Endometrial microvascular endothelial cells (primary cell): ENCODE measurements around the gene SCYL1. TPM values are rescaled to one million over a fixed set of nuclear protein-coding genes. Genes with fewer than 3 reads are reported as not detected.

Source experiments
- in situ Hi-C: cut with HindIII; loops from 2 replicates; pipeline ENCODE4 v1.10.0; 2017; ENCODE audit warnings: low sequenced_read_pairs, low pct_unique_long_range_greater_than_20kb; ENCODE audit errors: inconsistent ontology term
- total RNA-seq: library from RNA; depleted of rRNA; stranded (reverse); fragments of >200 nt; gene quantifications from one replicate; pipeline ENCODE4 v1.2.3, GENCODE V29; 2015; ENCODE audit errors: inconsistent ontology term

Gene SCYL1
- total RNA-seq, 1 donor from 2014 or later: 110 TPM

DNA sequence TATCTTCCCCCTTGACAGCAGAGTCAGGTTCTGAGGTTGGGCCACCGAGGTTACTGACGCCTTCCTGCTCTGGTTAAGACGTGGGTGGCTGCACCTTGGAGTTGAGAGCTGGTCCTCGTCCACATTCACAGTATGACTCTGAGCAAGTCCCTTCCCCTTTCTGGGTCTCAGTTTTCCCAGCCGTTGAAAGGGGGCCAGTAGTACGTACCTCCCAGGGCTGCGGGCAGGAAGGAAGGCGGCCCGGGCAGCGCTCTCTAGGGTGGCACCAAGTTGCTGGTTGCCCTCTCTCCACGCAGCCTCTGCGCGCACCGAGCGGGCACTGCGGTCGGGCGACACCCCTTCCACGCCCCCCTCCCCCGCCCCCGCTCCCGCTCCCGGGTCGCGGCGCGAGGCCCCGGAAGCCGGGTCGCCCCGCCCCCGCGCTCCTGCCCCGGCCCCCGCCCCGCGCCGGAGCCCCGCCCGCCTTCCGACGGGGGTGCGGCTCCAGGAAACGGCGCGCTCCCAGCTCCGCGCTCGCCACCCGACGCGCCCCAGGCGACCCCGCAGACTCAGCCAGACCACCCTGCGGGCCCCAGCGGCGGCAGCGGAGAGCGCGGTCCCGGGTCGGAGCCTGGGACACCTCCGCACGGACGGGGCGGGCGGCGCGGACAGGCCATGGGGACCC lies 50.8 kb downstream of the SCYL1 start, which contains the start of gene EHBP1L1:
Gene EHBP1L1, plus strand, starts transcription at position 486 of the 664 bp plus-strand sequence. CDS start 250 bp downstream, outside the sequence.
- in situ Hi-C loops: no loop called here

DNA sequence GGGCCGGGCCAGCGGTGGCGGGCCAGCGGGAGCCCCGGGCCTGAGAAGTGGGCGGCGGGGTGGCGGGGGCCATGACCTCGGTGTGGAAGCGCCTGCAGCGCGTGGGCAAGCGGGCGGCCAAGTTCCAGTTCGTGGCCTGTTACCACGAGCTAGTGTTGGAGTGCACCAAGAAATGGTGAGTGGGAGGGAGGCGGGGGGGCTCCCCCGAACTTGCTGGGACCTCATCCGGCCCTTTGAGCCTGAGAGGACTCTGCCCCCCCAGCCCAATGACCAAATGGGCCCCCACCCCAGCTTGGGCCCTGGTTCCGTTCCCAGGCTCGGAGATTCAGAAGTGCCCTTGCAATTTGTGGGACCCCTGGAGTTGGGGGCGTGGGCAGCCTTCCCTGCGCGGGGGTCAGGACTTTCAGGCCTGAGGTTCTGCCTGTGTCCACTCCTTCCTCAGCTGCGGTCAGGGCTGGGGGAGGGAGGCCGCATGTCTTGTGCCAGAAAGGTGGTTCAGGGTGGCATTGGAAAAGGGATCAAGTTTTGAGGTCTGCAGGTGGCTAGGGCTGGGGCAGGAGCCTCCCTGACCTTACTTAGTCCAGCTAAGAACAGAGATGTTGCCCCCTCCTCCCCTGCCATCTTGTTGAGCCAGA lies 51.5 kb downstream of the SCYL1 start:
- in situ Hi-C loops: no loop called here

DNA sequence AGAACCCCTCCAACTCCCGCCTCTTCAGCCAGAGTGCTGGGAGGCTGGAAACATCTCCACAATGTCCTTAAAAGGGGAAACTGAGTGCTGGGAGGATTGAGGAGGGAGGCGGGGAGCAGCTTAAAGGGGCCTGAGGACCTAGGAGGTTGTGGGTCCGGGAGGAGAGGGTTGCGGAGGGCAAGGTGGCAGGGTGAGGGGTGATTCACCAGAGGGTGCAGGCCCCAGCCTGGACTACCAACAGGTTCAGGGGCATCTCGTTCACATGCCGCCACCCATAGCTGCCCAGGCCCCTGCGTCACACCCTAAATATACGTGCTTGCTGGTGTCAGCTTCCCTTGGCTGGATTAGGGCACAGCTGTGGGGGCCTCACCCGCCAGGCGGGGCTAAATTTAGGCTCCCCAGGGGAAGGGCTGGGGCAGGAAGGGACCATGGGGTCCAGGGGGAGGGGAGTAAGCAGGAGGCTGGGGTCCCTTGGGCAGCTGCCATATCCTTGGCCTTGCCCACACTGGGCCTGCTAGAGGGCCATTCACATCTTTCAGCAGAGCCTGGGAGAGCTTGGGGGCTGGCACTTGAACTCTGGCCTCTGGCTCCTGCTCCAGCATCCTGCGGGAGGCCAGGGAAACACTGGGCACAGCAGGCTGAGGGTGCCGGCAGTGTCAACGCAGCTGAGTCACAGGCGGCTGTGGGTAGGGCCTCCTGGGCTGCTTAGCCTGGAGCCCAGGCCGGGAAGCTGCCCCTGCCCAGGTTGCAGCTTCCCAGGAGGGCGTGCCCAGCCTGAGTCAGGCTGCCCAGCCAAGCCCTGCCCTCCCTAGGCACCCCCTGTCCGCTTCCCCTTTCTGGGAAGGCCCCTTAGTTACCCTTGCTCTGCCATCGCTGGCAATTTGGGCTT lies 52.2 kb downstream of the SCYL1 start:
- in situ Hi-C loops: no loop called here

DNA sequence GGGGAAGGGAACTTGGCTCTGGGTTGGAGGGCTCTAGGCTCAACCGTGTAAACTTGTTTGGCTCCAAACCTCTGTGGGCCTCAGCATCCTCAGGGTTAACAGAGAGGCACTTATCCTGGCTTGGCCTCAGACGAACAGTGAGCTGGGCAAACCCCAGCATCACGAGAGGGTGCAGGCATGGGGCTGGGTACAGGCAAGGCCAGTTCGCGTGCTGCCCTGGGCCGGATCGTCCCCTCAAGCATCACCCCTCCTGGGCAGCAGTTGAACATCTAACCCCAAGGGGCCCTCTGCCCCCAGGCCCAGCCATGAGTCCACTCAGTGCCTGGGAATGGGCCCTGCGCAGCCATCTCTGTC lies 52.9 kb downstream of the SCYL1 start:
- in situ Hi-C loops: no loop called here

DNA sequence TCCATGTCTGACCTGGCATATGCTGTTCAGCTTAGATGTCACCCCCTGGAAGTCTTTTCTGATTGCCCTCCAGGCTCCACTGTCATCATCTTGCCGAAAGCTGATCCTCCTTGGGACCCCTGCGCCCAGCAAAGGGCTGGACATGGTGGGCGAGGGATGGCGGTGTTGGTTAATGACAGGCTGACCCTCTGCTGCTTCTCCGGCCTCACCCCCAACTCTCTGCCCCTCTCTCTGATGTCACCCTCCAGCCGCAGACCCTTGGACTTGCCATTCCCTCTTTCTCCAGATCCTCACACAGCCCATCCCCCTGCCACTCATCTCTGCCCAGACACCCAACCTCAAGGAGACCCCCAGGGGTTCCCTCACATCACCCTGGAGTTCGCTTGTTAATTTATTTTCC lies 53.3 kb downstream of the SCYL1 start:
- in situ Hi-C loops: no loop called here

DNA sequence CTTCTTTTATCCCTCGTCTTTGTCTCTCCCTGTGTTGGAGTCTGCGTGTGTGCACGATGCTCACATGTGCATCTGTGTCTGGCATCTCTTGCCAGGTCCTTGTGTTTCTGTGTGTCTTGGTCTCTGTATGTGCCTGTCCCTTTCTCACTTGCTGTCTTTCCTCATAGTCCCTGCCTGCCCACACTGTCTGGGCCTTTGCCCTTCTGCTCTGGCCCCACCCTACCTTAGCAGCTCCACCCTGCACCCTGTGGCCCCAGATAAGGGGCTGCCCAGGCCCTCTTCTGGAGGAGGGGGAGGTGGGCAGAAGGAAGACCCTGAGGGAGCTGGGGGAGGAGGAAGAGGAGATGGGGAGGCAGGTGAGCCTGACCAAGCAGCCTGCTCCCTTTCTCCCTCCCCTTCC lies 53.8 kb downstream of the SCYL1 start:
- in situ Hi-C loops: no loop called here

DNA sequence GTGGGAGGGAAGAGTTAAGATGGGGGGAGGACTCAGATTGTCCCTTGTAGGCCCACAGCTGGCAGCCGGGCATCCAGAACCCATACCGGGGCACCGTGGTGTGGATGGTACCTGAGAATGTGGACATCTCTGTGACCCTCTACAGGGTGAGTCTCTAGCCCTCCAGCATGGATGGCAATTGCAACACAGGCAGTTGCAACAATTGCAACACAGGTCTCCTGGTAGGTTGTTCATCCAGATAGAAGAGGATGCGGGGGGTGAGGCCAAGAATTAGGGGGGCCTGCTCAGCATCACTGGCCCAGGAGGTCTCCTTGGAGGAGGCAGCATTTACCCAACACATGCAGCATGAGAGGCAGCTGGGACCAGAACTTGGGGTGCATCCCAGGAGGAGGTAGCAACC lies 54.4 kb downstream of the SCYL1 start:
- in situ Hi-C loops: no loop called here

DNA sequence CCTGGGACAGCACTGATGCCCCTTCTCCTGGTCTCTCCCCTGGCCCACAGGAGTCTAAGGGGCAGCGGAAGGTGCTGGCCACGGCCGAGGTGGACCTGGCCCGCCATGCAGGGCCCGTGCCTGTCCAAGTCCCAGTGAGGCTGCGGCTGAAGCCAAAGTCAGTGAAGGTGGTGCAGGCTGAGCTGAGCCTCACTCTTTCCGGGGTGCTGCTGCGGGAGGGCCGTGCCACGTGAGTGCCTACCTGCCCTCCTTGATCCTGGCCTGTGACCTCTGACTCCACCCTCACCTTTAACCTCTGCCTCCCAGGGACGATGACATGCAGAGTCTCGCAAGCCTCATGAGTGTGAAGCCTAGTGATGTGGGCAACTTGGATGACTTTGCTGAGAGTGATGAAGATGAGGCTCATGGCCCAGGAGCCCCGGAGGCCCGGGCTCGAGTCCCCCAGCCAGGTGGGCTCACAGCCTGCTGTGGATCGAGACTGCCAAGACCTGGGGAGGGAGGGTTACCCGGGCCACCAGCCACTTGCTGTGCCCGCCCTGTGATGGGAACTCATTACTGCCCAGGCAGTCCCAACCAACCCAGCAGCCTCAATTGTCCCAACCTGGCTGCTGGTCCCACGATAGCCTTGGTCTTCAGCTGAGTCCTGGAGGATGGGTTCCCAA lies 55.3 kb downstream of the SCYL1 start:
- in situ Hi-C loops: no loop called here

DNA sequence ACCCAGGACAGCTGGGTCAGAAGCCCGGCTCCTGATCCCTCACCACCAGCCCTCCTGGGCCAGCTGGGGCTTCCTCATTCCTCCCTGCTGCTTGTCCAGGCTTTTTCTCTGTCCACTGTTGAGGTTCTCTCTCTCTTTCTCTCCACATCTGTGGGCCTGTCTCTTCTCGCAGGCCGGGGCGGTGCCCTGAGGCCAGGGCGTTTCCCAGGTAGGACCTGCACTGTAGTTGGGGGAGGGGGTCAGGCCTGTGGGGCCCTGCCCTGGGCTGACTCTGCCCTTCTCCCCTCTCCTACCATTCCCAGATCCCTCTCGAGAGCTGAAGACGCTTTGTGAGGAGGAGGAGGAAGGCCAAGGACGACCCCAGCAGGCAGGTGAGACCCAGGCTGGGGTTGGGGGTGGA lies 55.9 kb downstream of the SCYL1 start:
- in situ Hi-C loops: no loop called here

DNA sequence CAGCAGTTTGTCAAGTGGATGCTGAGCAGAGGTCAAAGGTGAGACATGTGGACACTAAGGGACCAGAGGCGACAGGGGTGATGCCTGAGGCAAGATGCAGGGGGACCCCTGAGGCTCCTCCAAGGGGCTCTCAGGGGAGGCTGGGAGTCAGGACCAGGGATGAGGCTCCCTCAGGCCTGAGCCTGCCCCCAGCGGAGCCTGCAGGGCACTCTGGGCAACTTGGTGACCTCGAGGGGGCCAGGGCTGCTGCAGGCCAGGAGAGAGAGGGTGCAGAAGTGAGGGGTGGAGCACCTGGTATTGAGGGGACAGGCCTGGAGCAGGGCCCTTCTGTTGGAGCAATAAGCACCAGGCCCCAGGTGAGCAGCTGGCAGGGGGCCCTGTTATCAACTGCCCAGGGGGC lies 57.0 kb downstream of the SCYL1 start:
- in situ Hi-C loops: no loop called here

DNA sequence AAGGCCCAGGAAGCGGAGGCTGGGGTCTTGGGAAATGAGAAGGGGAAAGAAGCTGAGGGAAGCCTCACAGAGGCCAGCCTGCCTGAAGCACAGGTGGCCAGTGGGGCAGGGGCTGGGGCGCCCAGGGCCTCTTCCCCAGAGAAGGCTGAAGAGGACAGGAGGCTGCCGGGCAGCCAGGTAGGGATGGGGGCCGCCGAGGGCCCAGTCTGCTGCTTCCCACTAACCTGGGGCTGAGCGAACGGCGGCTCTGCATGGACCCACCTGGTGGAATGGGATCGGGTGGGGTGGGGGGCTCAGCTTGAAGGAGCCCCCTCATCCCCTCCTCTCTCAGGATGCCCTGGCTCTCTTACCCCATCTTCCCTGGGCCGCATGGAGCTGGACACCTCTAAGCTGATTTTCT lies 58.7 kb downstream of the SCYL1 start:
- in situ Hi-C loops: no loop called here

DNA sequence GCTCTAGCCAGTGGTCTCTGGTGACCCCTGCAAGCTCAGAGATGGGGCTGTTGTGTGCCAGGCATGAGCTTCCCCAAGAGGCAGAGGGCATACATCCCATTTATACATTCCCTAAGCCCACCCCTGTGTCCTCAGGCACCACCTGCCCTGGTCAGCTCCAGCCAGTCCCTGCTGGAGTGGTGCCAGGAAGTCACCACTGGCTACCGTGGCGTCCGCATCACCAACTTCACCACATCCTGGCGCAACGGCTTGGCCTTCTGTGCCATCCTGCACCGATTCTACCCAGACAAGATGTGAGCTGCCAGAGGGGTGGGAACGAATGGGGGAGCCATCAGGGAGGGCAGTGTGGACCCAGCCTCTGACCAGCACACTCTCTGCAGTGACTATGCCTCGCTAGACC lies 59.2 kb downstream of the SCYL1 start:
- in situ Hi-C loops: no loop called here

DNA sequence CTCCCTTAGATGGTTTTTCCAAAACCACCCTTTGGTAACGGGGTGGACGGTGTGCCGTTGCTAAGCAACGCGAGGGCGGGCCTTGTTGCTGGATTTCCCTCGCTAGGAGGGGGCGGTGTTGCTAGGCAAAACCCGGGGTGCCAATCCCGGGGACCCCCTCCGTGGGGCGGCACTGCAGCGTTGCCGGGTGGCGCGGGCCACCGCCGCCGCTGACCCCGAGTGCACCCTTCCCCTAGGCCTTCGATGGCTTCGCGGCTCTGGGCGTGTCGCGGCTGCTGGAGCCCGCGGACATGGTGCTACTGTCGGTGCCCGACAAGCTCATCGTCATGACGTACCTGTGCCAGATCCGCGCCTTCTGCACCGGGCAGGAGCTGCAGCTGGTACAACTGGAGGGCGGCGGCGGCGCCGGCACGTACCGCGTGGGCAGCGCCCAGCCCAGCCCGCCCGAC lies 59.9 kb downstream of the SCYL1 start:
- in situ Hi-C loops: no loop called here

DNA sequence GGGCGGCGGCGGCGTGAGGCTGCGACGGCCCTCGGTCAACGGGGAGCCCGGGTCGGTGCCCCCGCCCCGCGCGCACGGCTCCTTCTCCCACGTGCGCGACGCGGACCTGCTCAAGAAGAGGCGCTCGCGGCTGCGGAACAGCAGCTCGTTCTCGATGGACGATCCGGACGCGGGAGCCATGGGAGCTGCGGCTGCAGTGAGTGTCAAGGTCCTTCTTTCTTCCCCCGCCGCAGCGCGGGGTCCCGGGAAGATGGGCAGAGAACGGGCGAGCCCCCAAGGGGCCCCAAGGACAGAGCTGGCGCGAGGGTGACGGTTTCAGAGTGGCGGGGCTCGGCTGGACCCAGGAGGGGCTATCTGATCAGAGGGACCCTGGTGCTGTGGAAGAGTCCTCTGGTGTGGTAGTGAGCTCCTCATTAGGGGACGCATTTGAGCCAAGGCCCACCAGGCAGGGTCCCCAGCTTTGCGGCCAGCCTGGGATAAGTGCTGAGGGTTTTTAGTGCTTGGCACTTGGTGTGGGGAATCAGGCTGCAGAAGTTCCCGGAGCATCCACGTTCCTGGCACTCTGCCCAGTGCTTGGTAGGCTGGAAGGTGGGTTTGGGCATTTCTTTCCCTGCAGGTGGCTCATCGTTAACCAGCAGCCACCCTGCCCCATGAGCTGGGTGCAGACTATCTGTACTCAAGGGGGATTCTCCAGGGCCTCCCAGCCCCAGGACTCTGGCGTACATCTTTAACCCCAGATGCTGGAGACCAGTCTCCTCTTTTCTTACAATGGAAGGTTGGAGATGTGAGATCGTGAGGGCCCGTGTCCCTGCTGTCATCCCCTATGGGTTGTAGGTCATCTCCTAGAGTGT lies 60.7 kb downstream of the SCYL1 start:
- in situ Hi-C loops: no loop called here

DNA sequence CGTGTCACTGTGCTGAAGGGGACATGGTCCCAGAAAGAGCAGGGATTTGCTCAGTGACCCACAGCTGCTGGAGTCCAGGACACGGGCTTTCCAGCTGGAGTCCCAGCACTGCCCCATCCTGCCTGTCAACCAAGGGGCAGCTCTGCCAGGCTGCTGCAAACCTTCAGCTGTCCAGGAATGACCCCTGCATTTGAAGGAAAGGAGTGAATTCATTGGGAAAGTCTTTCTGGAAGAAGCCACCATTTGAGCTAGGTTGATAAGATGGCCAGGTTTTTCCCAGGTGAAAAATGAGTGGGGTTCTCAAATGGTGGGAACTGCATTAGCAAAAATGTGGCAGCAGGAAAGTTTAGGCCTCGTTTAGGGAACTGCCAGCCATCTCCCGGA lies 61.4 kb downstream of the SCYL1 start:
- in situ Hi-C loops: no loop called here

DNA sequence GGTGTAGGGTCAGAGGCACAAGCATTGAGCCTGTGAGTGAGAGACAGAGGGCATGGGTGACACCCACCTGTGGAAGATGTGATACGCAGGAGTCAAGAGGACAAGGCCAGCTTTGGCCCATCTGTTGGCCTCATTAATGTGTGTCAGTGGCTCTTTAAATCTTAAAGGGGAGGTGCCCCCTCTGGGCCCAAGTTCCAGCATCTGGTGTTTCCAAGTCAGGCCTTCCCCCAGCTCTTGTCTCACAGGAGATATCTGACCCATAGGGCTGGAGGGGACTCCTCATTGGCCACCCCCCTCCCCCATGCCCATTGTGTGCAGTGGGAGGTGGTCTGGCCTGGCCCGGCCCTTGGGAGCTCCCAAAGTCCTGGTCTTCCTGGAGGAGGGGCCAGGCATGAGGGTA lies 61.8 kb downstream of the SCYL1 start:
- in situ Hi-C loops: no loop called here
